HG03095 (cell line): ENCODE results near the gene BICDL1.

Experiments used
- ATAC-seq: cut with Tn5 transposase; IDR thresholded peaks from one replicate; pipeline ENCODE4 v1.9.1; 2021; ENCODE audit warnings: moderate library complexity; ENCODE audit not compliant: unreplicated experiment

Gene BICDL1

GRCh38 chr12:120051535-120051934 lies 62.5 kb downstream of the BICDL1 start:
- ATAC-seq: no peak

- ATAC-seq: no peak
Observed at GRCh38 chr12:120054293-120054692, 65.3 kb downstream of the BICDL1 start.

- ATAC-seq: no peak
Observed at GRCh38 chr12:120055231-120056000, 66.4 kb downstream of the BICDL1 start.

- ATAC-seq: no peak
Observed at GRCh38 chr12:120056739-120057138, 67.7 kb downstream of the BICDL1 start.

- ATAC-seq: no peak
Observed at GRCh38 chr12:120060196-120060595, 71.2 kb downstream of the BICDL1 start.

- ATAC-seq: no peak
Observed at GRCh38 chr12:120060717-120061116, 71.7 kb downstream of the BICDL1 start.

GRCh38 chr12:120061575-120062214 lies 72.7 kb downstream of the BICDL1 start:
- ATAC-seq: no peak

- ATAC-seq: no peak
Observed at GRCh38 chr12:120062976-120063579, 74.0 kb downstream of the BICDL1 start.

GRCh38 chr12:120064054-120064940 lies 75.3 kb downstream of the BICDL1 start:
- ATAC-seq: no peak

- no peak for ATAC-seq
Observed at GRCh38 chr12:120065472-120065871, 76.4 kb downstream of the BICDL1 start.

GRCh38 chr12:120066341-120066740 lies 77.3 kb downstream of the BICDL1 start:
- no peak for ATAC-seq

- ATAC-seq: no peak
Observed at GRCh38 chr12:120067084-120067869, 78.2 kb downstream of the BICDL1 start.

- ATAC-seq: no peak
Observed at GRCh38 chr12:120067901-120068300, 78.9 kb downstream of the BICDL1 start.

GRCh38 chr12:120069278-120069677 lies 80.2 kb downstream of the BICDL1 start:
- no peak for ATAC-seq

GRCh38 chr12:120071493-120072020 lies 82.5 kb downstream of the BICDL1 start:
- no peak for ATAC-seq

- ATAC-seq: no peak
Observed at GRCh38 chr12:120072472-120073249, 83.6 kb downstream of the BICDL1 start.

GRCh38 chr12:120075034-120075616 lies 86.1 kb downstream of the BICDL1 start:
- no peak for ATAC-seq

GRCh38 chr12:120076651-120077050 lies 87.6 kb downstream of the BICDL1 start:
- no peak for ATAC-seq

- no peak for ATAC-seq
Observed at GRCh38 chr12:120077260-120077659, 88.2 kb downstream of the BICDL1 start.
